Lung microvascular endothelial cell (primary cell): Measurements from ENCODE around the gene BCAR1. TPM values are rescaled to one million over a fixed set of nuclear protein-coding genes. Genes with fewer than 3 reads are reported as not detected.
"Not testable (repeated sequence)": the region's sequence is repeated elsewhere in the genome, so short reads cannot be mapped to it uniquely, and the experiment has no call there.

Experiments
- DNase-seq, 2 donors: peaks; one replicate each; pipeline versions ENCODE4 v3.0.0 to v3.0.0-alpha.2; 2010; ENCODE audit warnings: low read depth in 2 of 2
- total RNA-seq: library from RNA; depleted of rRNA; stranded (reverse); fragments of >200 nt; gene quantifications from 2 replicates; pipeline ENCODE4 v1.2.1, GENCODE V29; 2014

Gene BCAR1
- total RNA-seq: 65.2 and 104 TPM in 2 replicates

- DNase-seq: peak; percentile 92 to 95
Observed at GRCh38 chr16:75251280-75252048, at the start of gene BCAR1. BCAR1 (minus strand) TSS chr16:75251624; CDS start chr16:75251482, 142 bp downstream.

DNA sequence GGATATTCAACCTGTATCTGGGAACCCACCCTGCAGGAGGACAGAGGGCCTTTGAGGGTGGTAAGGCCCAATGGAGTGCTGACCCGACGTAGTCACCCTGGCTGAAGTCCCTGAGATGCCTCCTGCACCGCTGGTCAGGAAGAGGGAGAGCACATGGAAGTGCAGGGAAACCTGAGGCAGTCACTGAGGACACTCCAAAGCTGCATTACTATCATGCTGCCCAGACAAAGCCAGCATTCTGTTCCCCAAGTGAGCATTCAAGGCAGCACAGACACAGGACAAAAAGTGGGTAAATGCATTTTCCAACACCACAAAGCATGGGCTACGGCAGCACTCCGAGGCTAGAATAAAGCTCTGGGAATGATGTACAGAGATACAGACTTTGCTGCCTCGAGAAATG, 46.8 kb upstream of the BCAR1 start:
- no peak for DNase-seq

- peak; percentile 90 to 91 for DNase-seq
Observed at GRCh38 chr16:75296606-75297005, 45.2 kb upstream of the BCAR1 start.

DNA sequence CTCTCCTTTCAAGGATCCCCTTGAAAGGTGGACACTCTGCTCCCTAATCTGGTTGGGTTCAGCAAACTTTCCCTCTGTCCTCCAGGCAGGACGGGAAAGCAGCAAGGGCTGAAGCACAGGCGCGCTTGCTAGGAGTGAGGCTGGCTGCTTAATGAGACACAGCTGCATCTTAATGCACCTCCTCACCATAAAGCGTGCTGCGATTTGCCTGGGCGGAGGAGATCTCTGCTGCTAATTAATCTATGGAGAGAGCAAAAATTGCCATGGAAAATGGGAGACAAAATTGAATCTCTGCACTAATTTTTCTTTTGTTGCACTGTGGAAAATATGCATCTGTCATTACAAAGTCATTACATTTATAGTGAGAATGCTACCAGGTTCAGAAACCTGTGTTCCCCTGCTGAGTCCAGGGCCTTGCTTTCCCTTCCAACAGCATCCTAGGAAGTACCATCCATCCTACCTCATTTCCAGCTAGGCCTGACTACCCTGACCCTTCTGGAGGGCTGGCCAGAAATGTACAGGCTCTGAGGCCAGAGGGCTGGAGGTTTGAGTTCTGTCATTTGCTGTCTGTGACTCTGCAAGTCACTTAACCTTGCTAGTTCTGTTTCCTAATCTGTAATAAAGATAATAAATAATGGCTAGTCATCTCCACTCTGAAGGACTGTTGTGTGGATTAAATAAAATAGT, 43.5 kb upstream of the BCAR1 start:
- no peak for DNase-seq

- no peak for DNase-seq
Observed at GRCh38 chr16:75293772-75294171, 42.3 kb upstream of the BCAR1 start.

- DNase-seq: no peak
Observed at GRCh38 chr16:75293173-75293572, 41.7 kb upstream of the BCAR1 start.

- DNase-seq: no peak
Observed at GRCh38 chr16:75292691-75293090, 41.3 kb upstream of the BCAR1 start.

GRCh38 chr16:75289189-75289588, 37.8 kb upstream of the BCAR1 start:
- peak; percentile 87 to 98 for DNase-seq

DNA sequence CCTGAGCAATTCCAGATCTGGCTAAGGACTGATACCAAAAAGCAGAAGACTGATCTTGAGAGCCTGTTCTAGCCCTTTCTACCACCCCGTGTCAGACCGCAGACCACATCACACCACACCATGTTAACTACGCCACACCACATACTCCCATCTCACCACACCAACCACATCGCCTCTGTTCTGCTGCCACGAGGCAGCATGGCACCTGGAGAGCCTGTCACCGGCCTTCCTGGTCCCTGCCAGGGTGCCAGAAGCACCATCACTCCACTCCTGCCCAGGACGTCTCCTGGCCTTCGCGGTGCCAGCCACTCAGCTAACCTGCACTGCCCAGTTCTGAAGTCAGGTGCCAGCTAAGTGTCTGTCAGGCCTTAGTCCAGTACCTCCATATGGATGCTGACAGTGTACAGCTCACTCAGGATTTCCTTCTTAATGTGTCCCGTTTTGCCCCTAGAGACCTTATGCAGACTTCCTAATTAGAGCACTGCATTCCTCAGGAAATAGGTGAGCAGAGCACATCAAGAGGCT, 37.2 kb upstream of the BCAR1 start:
- peak; percentile 25 to 27 for DNase-seq

- peak; percentile 25 to 54 for DNase-seq
Observed at GRCh38 chr16:75288181-75288580, 36.8 kb upstream of the BCAR1 start.

DNA sequence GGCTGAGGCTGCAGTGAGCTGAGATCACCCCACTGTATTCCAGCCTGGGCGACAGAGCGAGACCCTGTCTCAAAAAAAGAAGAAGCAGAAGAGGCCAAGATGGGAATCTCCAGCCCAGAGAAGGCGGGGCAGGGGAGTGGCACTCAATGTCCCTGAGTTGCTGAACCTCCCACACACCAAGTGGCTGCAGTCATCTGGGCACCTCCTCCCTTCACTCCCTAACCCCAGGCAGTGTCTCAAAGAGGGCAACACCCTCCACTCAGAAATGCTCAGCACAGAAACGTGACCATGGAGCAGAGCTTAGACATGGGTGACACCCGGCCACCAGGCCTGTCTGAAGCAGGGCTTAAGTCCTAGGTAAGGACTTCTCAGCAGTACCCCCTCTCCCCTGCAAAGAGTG, 36.3 kb upstream of the BCAR1 start:
- no peak for DNase-seq

DNA sequence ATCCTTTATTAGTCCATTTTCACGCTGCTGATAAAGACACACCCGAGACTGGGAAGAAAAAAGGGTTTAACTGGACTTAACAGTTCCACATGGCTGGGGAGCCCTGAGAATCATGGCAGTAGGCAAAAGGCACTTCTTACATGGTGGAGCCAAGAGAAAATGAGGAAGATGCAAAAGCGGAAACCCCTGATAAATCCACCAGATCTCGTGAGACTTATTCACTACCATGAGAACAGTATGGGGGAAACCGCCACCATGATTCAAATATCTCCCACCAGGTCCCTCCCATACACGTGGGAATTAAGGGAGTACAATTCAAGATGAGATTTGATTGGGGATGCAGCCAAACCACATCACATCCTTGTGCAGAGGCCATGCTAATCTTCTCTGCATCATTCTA, 35.0 kb upstream of the BCAR1 start:
- no peak for DNase-seq

DNA sequence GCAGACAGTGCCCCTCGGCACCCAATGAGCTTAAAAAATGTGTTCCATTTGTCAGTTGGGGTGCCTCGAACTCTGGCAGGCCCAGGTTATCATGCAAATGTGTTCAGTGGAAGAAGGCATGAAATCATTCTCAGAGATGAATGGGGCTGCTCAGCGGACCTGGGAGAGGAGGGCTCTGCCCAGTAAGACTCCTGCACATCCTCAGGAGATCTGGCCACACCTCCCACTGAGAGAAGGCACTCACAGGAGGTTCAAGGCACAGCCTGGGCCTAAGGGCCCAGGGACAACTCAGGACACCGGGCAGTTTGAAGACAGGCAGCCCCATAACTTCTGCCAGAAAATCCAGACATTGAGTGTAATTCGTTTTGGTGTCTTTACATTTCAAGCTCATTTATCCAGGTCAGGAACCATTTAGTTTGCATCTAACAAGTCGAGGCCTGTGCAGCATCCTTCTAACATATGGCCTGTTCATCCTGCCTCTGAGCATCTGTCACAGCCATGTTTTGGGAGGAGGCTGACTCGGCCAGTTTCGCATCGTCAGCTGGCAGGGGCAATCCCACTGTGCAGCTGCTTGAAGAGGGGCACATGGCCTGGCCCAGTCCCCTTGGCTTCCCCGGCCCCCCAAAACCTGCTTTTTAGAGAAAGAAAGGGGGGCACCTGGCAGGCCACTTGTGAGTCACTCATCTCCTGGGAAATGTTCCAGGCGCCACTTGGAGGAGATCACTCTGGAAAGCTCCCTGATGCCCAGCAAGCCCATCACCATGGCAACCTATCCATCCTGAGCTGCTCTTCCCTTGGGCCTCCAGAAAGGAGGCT, 31.2 kb upstream of the BCAR1 start:
- no peak for DNase-seq

DNA sequence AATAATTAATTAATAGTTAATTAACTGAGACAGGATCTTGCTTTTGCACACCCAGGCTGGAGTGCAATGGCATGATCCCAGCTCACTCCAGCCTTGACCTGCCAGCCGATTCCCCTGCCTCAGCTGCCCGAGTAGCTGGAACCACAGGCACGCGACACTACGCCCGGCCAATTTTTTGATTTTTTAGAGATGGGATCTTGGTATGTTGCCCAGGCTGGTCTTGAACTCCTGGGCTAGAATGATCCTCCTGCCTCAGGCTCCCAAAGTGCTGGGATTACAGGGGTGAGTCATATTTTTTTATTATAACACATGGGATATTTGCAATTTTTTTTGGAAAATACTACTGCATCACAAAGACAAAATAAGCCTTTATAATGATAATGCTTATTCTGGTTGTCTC, 30.4 kb upstream of the BCAR1 start:
- no peak for DNase-seq

GRCh38 chr16:75281009-75281408, 29.6 kb upstream of the BCAR1 start:
- DNase-seq: not testable (repeated sequence)

DNA sequence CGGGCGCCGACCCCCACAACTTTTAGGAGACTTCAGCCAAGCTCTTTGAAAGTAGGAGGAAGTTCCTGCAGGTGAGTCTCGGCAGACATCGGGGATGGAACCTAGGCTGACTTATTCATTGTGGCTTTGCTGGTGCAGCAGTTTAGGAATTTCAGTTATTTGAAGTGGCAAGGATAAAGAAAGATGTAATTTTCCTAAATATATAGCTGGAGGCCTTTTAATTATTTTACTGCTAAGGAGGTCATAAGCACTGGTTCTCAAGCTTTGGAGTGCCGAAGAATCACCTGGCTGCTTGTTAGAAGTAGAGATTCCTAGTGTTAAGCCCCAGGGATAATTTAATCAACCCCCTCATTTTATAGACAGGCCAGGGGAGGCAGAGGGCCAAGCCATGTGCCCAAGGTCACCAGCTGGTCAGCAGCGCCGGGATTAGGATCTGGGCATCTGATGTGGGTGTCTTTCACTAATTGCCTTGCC, 28.9 kb upstream of the BCAR1 start:
- no peak for DNase-seq

GRCh38 chr16:75279305-75279704, 27.9 kb upstream of the BCAR1 start:
- peak in 1 of 2 donors; percentile 60 for DNase-seq

DNA sequence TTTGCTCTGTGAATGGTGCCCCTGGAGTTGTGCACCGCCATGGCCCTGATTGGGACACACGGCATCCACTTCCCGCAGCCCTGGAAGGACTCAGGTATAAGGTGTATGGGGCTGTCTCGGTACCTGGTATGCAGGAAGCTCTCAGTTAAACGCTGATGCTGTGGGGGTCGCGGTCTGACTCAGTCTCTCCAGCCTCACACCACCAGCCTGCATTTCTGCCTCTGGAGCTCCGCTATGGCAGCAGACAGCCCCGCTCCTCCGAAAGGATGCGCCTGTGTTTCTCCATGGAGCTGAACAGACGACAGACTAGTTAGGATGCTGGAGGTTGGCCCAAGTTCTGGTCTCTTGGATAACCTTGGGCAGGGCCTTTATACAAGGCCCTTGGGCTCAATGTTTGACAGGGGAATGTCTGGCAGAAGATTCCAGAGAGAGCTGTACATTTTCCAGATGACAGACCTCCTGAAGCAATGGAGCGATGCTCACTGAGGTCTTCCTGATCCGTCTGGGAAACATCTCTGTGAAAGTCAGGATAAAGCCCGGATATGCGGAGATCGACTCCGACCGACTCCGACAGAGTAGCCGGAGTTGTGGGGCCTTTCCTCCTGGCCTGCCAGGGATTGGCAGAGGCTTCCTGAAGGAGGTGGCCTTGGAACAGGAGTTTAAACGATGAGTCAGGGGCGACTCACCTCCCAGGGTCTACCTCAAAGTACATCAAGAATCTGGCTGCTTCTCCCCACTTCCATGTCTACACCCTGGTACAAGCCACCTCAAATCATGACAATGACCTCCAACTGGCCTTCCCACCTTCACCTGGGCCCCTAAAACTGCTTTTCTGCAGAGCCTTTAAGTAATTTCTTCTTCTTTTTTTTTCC, 21.9 kb upstream of the BCAR1 start:
- DNase-seq: peak in 1 of 2 donors; percentile 52

DNA sequence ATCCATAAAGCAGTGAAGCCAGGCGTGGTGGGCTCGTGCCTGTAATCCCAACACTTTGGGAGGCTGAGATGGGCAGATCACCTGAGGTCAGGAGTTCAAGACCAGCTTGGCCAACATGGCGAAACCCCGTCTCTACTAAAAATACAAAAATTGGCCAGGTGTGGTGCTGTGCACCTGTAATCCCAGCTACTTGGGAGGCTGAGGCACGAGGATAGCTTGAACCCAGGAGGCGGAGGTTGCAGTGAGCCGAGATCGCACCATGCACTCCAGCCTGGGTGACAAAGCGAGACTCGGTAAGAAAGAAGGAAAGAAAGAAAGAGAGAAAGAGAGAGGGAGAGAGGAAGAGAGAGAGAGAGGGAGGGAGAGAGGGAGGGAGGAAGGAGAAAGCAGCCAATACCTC, 21.2 kb upstream of the BCAR1 start:
- not testable (repeated sequence) for DNase-seq

DNA sequence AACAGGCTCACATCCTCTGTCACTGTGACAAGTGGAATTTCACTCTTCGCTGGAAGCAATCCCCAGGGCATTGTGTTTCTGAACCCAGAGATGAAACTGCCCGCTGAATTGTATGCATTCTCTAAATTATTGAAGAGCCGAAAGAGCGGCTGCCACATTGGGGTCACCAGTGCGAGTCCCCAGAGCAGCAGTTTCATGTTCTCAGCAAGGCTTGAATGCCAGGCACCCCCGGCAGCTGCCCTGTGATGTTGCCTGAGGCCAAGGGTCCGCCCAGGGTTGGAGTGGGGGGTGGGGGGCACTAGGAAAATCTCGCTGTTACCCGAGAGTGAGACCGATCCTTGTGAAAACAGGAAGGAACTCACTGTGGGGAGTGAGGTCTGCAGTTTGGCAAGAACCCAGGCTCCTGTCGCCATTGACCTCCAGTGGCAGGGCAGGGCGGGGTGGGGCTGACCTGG, 20.7 kb upstream of the BCAR1 start:
- DNase-seq: peak in 1 of 2 donors; percentile 57
